ENCODE results near the gene PPP1CB.

GRCh38 chr2:28702415-28702861 lies 49.2 kb upstream of the PPP1CB start:
- TF ChIP-seq SP1 (IDR thresholded peaks at IDR 0.05), result no peak
- TF ChIP-seq FOXM1 (IDR thresholded peaks at IDR 0.05; ENCODE audit: borderline replicate concordance), result no peak
- TF ChIP-seq TARDBP (IDR thresholded peaks at IDR 0.05), result no peak
- TF ChIP-seq NFRKB (IDR thresholded peaks at IDR 0.05), result no peak
- no peak for TF ChIP-seq HDGF (IDR thresholded peaks at IDR 0.05; ENCODE audit: borderline replicate concordance)
- no peak for TF ChIP-seq L3MBTL2 (conservative IDR thresholded peaks at IDR 0.05)
- TF ChIP-seq ELF4 (IDR thresholded peaks at IDR 0.05), result no peak
- no peak for TF ChIP-seq FOXA1 (IDR thresholded peaks at IDR 0.05)
- no peak for TF ChIP-seq PKNOX1 (IDR thresholded peaks at IDR 0.05)
- TF ChIP-seq SUZ12 (IDR thresholded peaks at IDR 0.05), result no peak
- TF ChIP-seq CTBP1 (IDR thresholded peaks at IDR 0.05; ENCODE audit: borderline replicate concordance), result no peak
